GM18907 (cell line): ENCODE measurements around the gene CGREF1.

ENCODE experiments used
- ATAC-seq: cut with Tn5 transposase; IDR thresholded peaks from one replicate; pipeline ENCODE4 v1.9.1; 2021; ENCODE audit warnings: mild to moderate bottlenecking, moderate library complexity; ENCODE audit not compliant: unreplicated experiment

The CGREF1 gene

GRCh38 chr2:27089111-27089954, 29.6 kb downstream of the CGREF1 start:
- ATAC-seq: no peak

- no peak for ATAC-seq
Measured at GRCh38 chr2:27088634-27089033, 30.3 kb downstream of the CGREF1 start.

- no peak for ATAC-seq
Measured at GRCh38 chr2:27087823-27088410, 31.0 kb downstream of the CGREF1 start.

GRCh38 chr2:27086724-27087593, 32.0 kb downstream of the CGREF1 start, which contains the start of gene KHK:
KHK (plus strand) TSS chr2:27086772; CDS start chr2:27087260, 488 bp downstream.
- peak; percentile 24 for ATAC-seq

GRCh38 chr2:27086090-27086723, 32.7 kb downstream of the CGREF1 start:
- ATAC-seq: peak; percentile 78

- ATAC-seq: peak; percentile 7
Measured at GRCh38 chr2:27085673-27086089, 33.2 kb downstream of the CGREF1 start.

- ATAC-seq: no peak
Measured at GRCh38 chr2:27085062-27085672, 33.8 kb downstream of the CGREF1 start.

DNA sequence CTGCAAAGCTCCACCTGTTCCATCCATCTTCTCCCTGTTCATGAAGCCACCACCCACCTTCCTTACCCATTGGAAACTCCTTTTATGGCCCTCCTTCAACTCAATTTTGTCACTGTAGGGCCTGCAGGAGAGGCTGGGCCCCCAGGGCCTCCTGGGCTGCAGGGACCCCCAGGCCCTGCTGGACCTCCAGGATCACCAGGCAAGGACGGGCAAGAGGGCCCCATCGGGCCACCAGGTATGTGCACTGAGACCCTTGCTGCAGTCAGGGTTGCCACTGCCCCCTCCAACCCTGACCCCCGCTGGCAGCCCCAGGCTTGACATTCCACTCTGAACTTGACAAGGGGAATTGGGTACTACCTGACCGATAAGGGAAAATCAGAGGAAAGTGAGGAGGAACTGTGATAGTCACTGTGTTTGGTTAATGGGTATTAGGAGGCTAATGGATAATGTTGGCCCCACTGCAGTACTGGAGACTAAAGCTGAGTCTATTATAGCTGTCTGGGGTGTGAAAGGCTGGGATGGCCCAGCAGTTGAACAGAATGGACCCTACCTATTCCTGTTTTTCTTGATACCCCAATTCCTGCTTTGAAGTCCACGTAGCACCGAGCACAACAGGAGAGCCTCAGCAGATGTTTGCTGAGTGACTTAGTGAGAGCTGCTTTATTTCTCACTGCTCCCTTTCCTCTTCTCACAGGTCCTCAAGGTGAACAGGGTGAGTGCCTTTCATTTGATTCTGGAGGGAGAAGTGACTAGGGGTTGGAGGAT, 34.4 kb downstream of the CGREF1 start:
- no peak for ATAC-seq

- ATAC-seq: no peak
Measured at GRCh38 chr2:27083410-27084296, 35.3 kb downstream of the CGREF1 start.

- ATAC-seq: no peak
Measured at GRCh38 chr2:27082773-27083409, 36.0 kb downstream of the CGREF1 start.

DNA sequence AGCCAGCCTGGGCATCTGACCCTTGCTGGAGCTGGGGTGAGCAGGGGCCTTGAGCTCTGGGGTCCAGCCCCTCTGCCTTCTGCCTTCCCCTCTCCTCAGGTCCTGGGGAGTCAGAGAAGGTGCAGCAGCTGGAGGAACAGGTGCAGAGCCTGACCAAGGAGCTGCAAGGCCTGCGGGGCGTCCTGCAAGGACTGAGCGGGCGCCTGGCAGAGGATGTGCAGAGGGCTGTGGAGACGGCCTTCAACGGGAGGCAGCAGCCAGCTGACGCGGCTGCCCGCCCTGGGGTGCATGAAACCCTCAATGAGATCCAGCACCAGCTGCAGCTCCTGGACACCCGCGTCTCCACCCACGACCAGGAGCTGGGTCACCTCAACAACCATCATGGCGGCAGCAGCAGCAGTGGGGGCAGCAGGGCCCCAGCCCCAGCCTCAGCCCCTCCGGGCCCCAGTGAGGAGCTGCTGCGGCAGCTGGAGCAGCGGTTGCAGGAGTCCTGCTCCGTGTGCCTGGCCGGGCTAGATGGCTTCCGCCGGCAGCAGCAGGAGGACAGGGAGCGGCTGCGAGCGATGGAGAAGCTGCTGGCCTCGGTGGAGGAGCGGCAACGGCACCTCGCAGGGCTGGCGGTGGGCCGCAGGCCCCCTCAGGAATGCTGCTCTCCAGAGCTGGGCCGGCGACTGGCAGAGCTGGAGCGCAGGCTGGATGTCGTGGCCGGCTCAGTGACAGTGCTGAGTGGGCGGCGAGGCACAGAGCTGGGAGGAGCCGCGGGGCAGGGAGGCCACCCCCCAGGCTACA, 36.8 kb downstream of the CGREF1 start:
- no peak for ATAC-seq

- no peak for ATAC-seq
Measured at GRCh38 chr2:27080603-27080936, 38.4 kb downstream of the CGREF1 start.

DNA sequence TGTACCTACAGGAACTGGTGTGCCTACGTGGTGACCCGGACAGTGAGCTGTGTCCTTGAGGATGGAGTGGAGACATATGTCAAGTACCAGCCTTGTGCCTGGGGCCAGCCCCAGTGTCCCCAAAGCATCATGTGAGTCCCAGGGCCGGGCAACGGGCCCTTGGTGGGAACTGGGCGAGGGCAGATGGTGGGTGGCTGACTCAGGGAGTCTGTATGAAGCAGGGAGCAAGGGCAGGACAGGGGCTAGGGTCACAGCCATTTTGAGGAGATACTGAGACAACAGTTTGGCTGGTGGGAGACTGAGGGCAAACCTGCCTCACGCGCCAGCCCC, 38.8 kb downstream of the CGREF1 start:
- no peak for ATAC-seq

- ATAC-seq: no peak
Measured at GRCh38 chr2:27079233-27080139, 39.4 kb downstream of the CGREF1 start.

- ATAC-seq: no peak
Measured at GRCh38 chr2:27078267-27079194, 40.4 kb downstream of the CGREF1 start, which contains the start of gene EMILIN1. EMILIN1 (plus strand) TSS chr2:27078615; CDS start chr2:27079066, 451 bp downstream.
